Left ventricle myocardium inferior (tissue), 1 donor: ENCODE measurements around the gene ABCA10. TPM values are rescaled to one million over a fixed set of nuclear protein-coding genes. Genes with fewer than 3 reads are reported as not detected.

ENCODE experiments used
- DNase-seq: peaks from one replicate; pipeline ENCODE4 v3.0.0-alpha.2; 2020
- H3K27ac ChIP-seq: fragments of 200-600 bp; replicated peaks from 2 replicates; pipeline ENCODE4 v1.8.0; 2021
- H3K27me3 ChIP-seq: fragments of 200-600 bp; 2 replicates; pipeline ENCODE4 v1.8.0; 2021; ENCODE audit warnings: low read depth
- H3K36me3 ChIP-seq: fragments of 200-600 bp; 2 replicates; pipeline ENCODE4 v1.8.0; 2021
- H3K4me1 ChIP-seq: fragments of 200-600 bp; 2 replicates; pipeline ENCODE4 v1.8.0; 2021
- H3K4me3 ChIP-seq: fragments of 200-600 bp; 2 replicates; pipeline ENCODE4 v1.8.0; 2021; ENCODE audit warnings: mild to moderate bottlenecking, moderate library complexity
- H3K9me3 ChIP-seq: fragments of 200-600 bp; replicated peaks from 2 replicates; pipeline ENCODE4 v1.8.0; 2021
- intact Hi-C: fragments of 100-400 bp; cut with micrococcal nuclease; formaldehyde crosslinking; loops from one replicate; pipeline ENCODE4 v1.11.0; 2022
- total RNA-seq: library from RNA; stranded (reverse); fragmentation: NEBNext Ultra II Directional; extraction: Animal tissue kit (Norgen Biotek cat#: 25700); gene quantifications from one replicate; pipeline ENCODE4 v1.2.1, GENCODE V29; 2021
- TF ChIP-seq, protein P1 (sequence below): fragments of 200-600 bp; IDR thresholded peaks from 2 replicates; pipeline ENCODE4 v1.8.0; 2021; ENCODE audit warnings: antibody characterized with exemption, mild to moderate bottlenecking, borderline replicate concordance
- donor health status: DM: no; HTN: yes; CAD: no; lungs with severe emphysema.

Gene ABCA10
- total RNA-seq, 1 donor from 2014 or later: 4.2 TPM

DNA sequence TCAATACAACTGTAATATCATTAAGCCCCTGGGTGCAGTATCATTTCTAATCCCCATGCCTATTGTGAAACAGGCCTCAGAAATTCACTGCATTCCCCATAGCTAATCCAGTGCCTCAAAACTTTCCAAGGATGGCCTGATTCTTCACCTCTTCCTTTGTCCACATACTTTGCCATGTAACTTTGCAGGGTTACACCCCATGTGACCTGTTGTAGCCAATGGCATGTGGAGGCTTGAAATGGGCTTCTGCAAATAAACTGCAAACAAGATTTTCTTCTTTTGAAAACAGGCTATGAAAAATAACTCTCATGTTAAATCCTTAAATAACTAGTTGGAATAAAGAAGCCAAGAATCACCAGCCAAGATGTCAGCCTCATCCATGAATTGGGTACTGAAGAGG is 35.9 kb downstream of the ABCA10 start:
- Histone ChIP-seq H3K4me3 (no peak overlapping the region), H3K27ac (no peak overlapping the region), H3K27me3 (no peaks in the 10 kb centered on the region), H3K9me3 (no peaks in the 10 kb centered on the region), H3K4me1 (no peaks in the 10 kb centered on the region), H3K36me3 (peaks cover 3% of the 10 kb centered on the region)
- no peak for DNase-seq
- TF ChIP-seq, protein P1, sequence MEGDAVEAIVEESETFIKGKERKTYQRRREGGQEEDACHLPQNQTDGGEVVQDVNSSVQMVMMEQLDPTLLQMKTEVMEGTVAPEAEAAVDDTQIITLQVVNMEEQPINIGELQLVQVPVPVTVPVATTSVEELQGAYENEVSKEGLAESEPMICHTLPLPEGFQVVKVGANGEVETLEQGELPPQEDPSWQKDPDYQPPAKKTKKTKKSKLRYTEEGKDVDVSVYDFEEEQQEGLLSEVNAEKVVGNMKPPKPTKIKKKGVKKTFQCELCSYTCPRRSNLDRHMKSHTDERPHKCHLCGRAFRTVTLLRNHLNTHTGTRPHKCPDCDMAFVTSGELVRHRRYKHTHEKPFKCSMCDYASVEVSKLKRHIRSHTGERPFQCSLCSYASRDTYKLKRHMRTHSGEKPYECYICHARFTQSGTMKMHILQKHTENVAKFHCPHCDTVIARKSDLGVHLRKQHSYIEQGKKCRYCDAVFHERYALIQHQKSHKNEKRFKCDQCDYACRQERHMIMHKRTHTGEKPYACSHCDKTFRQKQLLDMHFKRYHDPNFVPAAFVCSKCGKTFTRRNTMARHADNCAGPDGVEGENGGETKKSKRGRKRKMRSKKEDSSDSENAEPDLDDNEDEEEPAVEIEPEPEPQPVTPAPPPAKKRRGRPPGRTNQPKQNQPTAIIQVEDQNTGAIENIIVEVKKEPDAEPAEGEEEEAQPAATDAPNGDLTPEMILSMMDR: no peak
- intact Hi-C loops: no loop called here

DNA sequence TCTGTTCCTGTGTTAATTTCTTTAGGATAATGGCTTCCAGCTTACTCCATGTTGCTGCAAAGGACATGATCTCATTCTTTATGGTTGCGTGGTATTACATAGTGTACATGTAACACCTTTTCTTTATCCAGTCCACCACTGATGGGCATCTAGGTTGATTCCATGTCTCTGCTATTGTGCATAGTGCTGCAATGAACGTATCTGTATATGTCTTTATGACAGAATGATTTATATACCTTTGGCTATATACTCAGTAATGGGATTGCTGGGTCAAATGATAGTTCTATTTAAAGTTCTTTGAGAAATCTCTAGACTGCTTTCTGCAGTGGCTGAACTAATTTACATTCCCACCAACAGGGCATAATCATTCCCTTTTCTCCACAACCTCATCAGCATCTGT is 39.8 kb downstream of the ABCA10 start:
- Histone ChIP-seq H3K4me1 (no peaks in the 10 kb centered on the region), H3K27me3 (no peaks in the 10 kb centered on the region), H3K27ac (no peak overlapping the region), H3K4me3 (no peak overlapping the region), H3K9me3 (no peaks in the 10 kb centered on the region), H3K36me3 (peaks cover 3% of the 10 kb centered on the region)
- intact Hi-C loops: no loop called here
- no peak for DNase-seq
- TF ChIP-seq, protein P1: no peak

DNA sequence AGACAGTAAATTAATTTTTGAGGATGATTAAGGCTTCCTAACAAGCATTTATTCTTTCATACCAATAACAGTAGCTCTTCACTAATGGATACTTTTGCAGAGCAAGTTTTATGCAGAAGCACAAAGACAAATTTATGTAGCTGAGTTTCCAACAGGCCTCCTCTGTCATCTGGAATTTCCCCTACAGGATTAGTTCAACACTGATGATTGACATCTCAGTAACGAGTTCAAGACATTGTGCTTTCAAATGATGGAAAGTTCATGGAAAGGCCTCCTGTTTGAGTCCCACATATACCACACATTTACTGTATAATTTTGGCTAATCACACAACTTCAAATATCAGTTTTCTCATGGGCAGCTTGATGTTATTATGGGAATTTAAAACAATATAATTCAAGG is 40.6 kb downstream of the ABCA10 start:
- TF ChIP-seq, protein P1: no peak
- Histone ChIP-seq H3K27ac (no peak overlapping the region), H3K36me3 (peaks cover 3% of the 10 kb centered on the region), H3K4me3 (no peak overlapping the region), H3K9me3 (no peaks in the 10 kb centered on the region), H3K27me3 (no peaks in the 10 kb centered on the region), H3K4me1 (no peaks in the 10 kb centered on the region)
- intact Hi-C loops: no loop called here
- no peak for DNase-seq

DNA sequence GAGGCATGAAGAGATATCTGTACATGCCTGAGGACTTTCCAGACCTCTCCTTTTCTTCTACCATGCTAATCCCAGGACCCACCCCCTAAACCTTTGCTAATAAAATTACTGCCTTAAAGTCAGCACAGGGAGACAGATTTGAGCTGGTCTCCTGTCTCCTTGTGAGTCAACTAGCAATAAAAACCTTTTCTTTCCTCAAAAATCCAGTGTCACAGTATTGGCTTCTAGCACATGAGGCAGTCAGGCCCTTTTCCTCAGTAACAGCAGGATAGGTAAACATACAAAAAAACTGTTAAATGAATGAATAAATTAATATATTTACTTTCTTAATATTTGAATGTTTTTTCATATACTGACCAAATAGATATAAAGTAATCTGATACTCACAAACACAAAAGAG is 41.3 kb downstream of the ABCA10 start:
- H3K27ac ChIP-seq: no peak overlapping the region
- H3K4me1 ChIP-seq: no peaks in the 10 kb centered on the region
- intact Hi-C loops: no loop called here
- no peaks in the 10 kb centered on the region for H3K27me3 ChIP-seq
- H3K4me3 ChIP-seq: no peak overlapping the region
- TF ChIP-seq, protein P1: no peak
- no peak for DNase-seq
- no peaks in the 10 kb centered on the region for H3K9me3 ChIP-seq
- peaks cover under 1% of the 10 kb centered on the region for H3K36me3 ChIP-seq

DNA sequence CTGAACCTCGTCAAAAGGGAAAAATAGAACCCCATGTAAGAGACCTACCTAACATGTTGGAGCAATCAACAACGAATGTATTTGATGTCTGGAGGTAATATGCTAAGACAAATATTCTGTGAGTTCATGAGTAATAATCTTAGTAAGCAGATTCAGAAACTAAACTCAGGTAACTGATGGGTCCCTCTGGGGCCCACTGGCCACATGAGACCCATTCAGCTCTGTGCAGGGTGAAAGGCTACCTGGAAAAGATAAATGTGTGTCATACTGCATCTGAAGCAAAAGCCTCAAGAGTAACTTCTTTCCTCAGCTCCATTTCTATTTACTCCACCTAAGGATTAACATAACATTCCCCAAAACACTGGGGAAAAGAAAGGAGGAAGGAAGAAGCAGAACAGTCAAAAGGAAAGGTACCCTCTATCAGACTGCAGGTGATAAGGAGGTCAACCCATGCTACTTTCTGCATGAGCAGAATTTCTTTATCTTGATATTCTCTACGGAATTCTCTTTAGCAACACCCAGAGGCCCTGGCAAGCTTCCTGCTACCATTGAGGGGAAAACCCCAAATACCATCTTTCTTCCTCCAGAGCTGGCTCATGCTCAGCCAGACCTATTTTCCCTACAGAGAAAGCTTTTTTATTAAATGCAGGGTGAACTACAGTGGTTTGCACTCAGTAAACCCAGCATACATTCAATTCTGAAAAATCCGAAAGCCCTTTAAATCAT is 49.2 kb downstream of the ABCA10 start:
- no peaks in the 10 kb centered on the region for H3K27me3 ChIP-seq
- H3K36me3 ChIP-seq: peaks cover 8% of the 10 kb centered on the region
- no peak for DNase-seq
- no peak overlapping the region for H3K4me3 ChIP-seq
- H3K27ac ChIP-seq: no peak overlapping the region
- TF ChIP-seq, protein P1: no peak
- intact Hi-C loops: no loop called here
- no peaks in the 10 kb centered on the region for H3K9me3 ChIP-seq
- H3K4me1 ChIP-seq: no peaks in the 10 kb centered on the region
